A673 (cell line): ENCODE results near the gene IL20RA. TPM values are rescaled to one million over a fixed set of nuclear protein-coding genes. Genes with fewer than 3 reads are reported as not detected.
"Not testable (repeated sequence)": the region's sequence is repeated elsewhere in the genome, so short reads cannot be mapped to it uniquely, and the experiment has no call there.

Experiments used
- BruUV-seq: library from RNA; stranded (reverse); fragments of 400-500 nt; replicated peaks from 2 replicates; lab custom pipeline; 2021; lab: Mats Ljungman, UMichigan
- CTCF ChIA-PET: fragments of 300-600 bp; sonication (Branson Sonifier 250); formaldehyde crosslinking; loops from one replicate; lab custom pipeline; 2022; ENCODE audit warnings: antibody characterized with exemption; lab: Charles Lee
- POLR2A ChIA-PET: fragments of 300-600 bp; sonication (Branson Sonifier 250); formaldehyde crosslinking; loops from one replicate; lab custom pipeline; 2022; ENCODE audit warnings: antibody characterized with exemption; ENCODE audit not compliant: low non-redundant PET; lab: Charles Lee
- DNase-seq: peaks from one replicate; pipeline ENCODE4 v3.0.0-alpha.2; 2015; ENCODE audit warnings: low spot score
- H3K27ac ChIP-seq: fragments of 200-600 bp; sonication (generic); 2 replicates; pipeline ENCODE4 v1.5.1; 2016; ENCODE audit warnings: mixed run types, low read depth, mild to moderate bottlenecking, mixed read lengths, antibody characterized with exemption, low read length; ENCODE audit not compliant: poor library complexity, severe bottlenecking
- H3K27me3 ChIP-seq: fragments of 200-600 bp; sonication (generic); replicated peaks from 2 replicates; pipeline ENCODE4 v1.6.1; 2017; ENCODE audit warnings: mixed run types, low read depth, mild to moderate bottlenecking, mixed read lengths, antibody characterized with exemption, low read length; ENCODE audit not compliant: insufficient read depth, poor library complexity
- H3K36me3 ChIP-seq: fragments of 200-600 bp; sonication (generic); 2 replicates; pipeline ENCODE4 v1.6.1; 2016; ENCODE audit warnings: mixed run types, mild to moderate bottlenecking, mixed read lengths, antibody characterized with exemption, low read length; ENCODE audit not compliant: insufficient read depth, poor library complexity, severe bottlenecking
- H3K4me1 ChIP-seq: fragments of 200-600 bp; sonication (generic); 2 replicates; pipeline ENCODE4 v1.6.1; 2017; ENCODE audit warnings: mixed run types, mild to moderate bottlenecking, mixed read lengths, antibody characterized with exemption, low read length; ENCODE audit not compliant: insufficient read depth, poor library complexity, severe bottlenecking
- H3K4me3 ChIP-seq: fragments of 200-600 bp; sonication (generic); 2 replicates; pipeline ENCODE4 v1.5.1; 2016; ENCODE audit warnings: low read depth, mixed run types, mild to moderate bottlenecking, mixed read lengths, low read length; ENCODE audit not compliant: poor library complexity, severe bottlenecking
- H3K9me3 ChIP-seq: fragments of 200-600 bp; sonication (generic); 2 replicates; pipeline ENCODE4 v1.6.1; 2016; ENCODE audit warnings: mixed run types, low read depth, mild to moderate bottlenecking, mixed read lengths, antibody characterized with exemption, low read length; ENCODE audit not compliant: poor library complexity, severe bottlenecking
- CTCF ChIP-seq: fragments of 300-800, 200-600 bp; sonication (generic); conservative IDR thresholded peaks from 2 replicates; pipeline ENCODE4 v1.5.1; 2017; ENCODE audit warnings: low read depth, mild to moderate bottlenecking, antibody characterized with exemption, low read length, moderate library complexity, mixed read lengths
- EZH2 ChIP-seq: fragments of 200-600 bp; sonication (generic); IDR thresholded peaks from 2 replicates; pipeline ENCODE4 v1.6.1; 2017; ENCODE audit warnings: borderline replicate concordance, low read depth, mild to moderate bottlenecking, mixed read lengths, antibody characterized with exemption, low read length; ENCODE audit not compliant: poor library complexity, severe bottlenecking
- intact Hi-C: fragments of 100-400 bp; cut with micrococcal nuclease; formaldehyde crosslinking; loops from one replicate; pipeline ENCODE4 v1.10.0; 2022; ENCODE audit not compliant: unreplicated experiment
- total RNA-seq: library from RNA; stranded (reverse); gene quantifications from 2 replicates; pipeline ENCODE4 v1.2.3, GENCODE V29; 2021

The IL20RA gene
- total RNA-seq, 1 experiment from 2014 or later: not detected

GRCh38 chr6:136961848-136962247, 82.9 kb downstream of the IL20RA start:
- Histone ChIP-seq H3K36me3 (no peaks in the 10 kb centered on the region), H3K27me3 (no peaks in the 10 kb centered on the region), H3K27ac (no peak overlapping the region), H3K4me1 (peaks cover 4% of the 10 kb centered on the region), H3K4me3 (no peak overlapping the region), H3K9me3 (no peaks in the 10 kb centered on the region)
- intact Hi-C loops: no loop called here
- DNase-seq: no peak
- CTCF ChIA-PET: no interaction called here
- TF ChIP-seq CTCF (no peak), EZH2 (no peak)
- BruUV-seq: no TSS peak
- POLR2A ChIA-PET: no interaction called here

- CTCF ChIA-PET: no interaction called here
- BruUV-seq: no TSS peak
- TF ChIP-seq CTCF (no peak), EZH2 (no peak)
- Histone ChIP-seq H3K4me3 (no peak overlapping the region), H3K27me3 (no peaks in the 10 kb centered on the region), H3K4me1 (peaks cover 9% of the 10 kb centered on the region), H3K27ac (no peak overlapping the region), H3K9me3 (no peaks in the 10 kb centered on the region), H3K36me3 (no peaks in the 10 kb centered on the region)
- intact Hi-C loops: no loop called here
- POLR2A ChIA-PET: no interaction called here
- no peak for DNase-seq
Measured at GRCh38 chr6:136960781-136961180, 84.0 kb downstream of the IL20RA start.

- intact Hi-C loops, H3K36me3 ChIP-seq, H3K9me3 ChIP-seq, DNase-seq, H3K27me3 ChIP-seq, H3K27ac ChIP-seq, BruUV-seq, POLR2A ChIA-PET, CTCF ChIA-PET, H3K4me1 ChIP-seq, H3K4me3 ChIP-seq: not testable (repeated sequence)
Measured at GRCh38 chr6:136959935-136960334, 84.8 kb downstream of the IL20RA start.

- Histone ChIP-seq H3K36me3 (no peaks in the 10 kb centered on the region), H3K27me3 (no peaks in the 10 kb centered on the region), H3K9me3 (no peaks in the 10 kb centered on the region), H3K4me1 (peaks cover 9% of the 10 kb centered on the region), H3K27ac (no peak overlapping the region), H3K4me3 (no peak overlapping the region)
- DNase-seq: no peak
- TF ChIP-seq CTCF (no peak), EZH2 (no peak)
- ChIA-PET POLR2A (interaction anchor here (0.6 to 0.9 kb wide), 2 partner anchors 11 to 41 kb away, joined by 4 to 5 read pairs; no protein-coding TSS in a partner anchor), CTCF (no interaction called here)
- intact Hi-C loops: no loop called here
- BruUV-seq: no TSS peak
Measured at GRCh38 chr6:136959471-136959891, 85.3 kb downstream of the IL20RA start.
